GM18517 (cell line): ENCODE results near the gene CLINT1.

Source experiments
- ATAC-seq: cut with Tn5 transposase; IDR thresholded peaks from one replicate; pipeline ENCODE4 v1.9.1; 2021; ENCODE audit warnings: mild to moderate bottlenecking, moderate library complexity; ENCODE audit not compliant: unreplicated experiment

Gene CLINT1

DNA sequence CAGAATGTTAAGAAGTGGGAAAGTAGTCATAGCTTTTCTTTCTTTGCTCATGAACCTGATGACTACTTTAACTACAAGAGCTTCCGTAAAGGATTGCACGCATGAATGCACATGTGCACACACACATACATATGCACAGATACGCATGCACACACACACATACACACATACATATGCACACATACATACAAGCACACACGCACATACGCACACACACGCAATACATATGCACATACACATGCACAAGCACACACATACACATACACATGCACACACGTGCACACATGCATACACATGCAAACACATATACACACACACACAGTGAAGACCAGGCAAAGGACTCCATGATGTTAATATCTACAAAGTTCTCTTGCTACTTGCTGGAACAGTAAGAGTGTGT is 92.5 kb downstream of the CLINT1 start:
- ATAC-seq: no peak

DNA sequence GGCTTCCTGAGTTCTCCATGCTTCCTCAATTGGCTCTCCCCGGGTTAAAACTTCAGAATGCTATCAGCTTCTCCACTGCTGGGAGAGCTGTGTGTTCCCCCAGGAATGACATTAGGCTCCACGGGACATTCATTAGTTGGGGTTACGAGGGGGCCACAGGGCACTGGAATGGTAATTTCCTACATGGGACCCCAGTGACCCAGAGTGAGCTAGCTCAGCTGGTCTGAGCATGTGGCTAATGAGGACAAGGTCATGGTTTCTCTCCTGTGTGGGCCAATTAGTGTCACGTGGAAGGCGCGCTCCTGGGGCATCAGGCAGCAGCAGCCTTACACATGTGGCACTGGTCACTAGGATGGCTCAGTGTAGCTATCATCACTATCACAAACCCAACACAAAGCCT is 94.4 kb downstream of the CLINT1 start:
- no peak for ATAC-seq

DNA sequence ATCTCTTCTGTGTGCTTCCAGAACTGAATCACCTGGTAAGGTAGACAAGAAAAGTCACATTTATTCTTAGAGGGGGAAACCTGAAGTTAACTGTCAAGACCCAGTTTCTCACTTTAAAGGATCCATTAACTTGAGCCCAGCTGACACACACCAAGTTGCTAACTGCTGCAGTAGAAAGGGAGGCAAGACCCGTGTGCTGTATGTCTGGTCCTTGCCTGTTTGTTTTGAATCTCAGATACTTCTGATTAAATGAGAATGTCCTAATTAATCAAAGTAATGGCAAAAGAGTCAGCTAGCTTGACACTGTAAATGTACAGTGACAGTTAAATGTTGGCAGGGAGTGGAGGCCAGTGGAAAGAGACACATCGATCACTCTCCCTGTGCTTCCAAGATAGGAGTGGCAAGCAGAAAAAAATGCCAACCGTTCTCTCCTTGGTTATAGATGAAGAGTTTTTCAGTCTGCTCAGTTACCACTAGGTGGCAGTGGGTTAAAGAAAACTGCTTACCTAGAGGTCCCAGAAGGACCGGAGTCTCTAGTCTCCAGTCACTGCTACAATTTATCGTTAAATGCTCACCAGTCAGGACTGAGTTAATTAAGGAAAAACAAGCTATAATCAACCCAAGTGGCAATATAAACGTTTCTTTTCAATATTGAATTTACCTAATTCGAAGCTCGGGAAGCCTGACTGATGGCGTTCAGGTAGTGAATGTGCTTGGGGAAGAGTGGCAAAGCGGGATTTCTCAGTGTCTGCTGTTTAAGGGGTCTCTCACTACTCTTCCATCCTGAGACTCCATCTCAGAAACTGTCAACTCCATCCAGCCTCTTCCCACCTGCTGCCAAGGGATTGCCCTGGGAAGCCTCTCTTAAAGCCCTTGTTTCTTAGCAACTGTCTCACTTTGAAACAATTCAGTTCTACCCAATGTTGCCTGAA is 97.0 kb downstream of the CLINT1 start:
- ATAC-seq: peak; percentile 65

DNA sequence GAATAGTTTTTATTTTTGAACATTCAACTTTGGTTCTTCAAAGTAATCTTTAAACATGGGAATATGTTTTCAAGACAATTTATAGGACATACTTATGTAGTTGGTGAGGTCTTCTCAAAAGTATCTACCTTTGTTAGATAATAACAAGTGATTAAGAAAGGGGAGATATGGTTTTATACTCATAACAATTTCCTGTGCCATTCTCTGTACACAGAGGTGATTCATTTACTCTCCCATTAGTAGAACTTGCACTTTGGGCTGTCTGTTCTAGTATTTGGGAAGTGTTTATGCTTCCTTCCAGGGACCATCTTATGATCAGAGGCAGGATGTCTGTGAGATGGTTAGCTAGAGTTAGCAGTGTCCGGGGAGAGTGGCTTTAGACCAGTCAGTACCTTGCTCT is 100.2 kb downstream of the CLINT1 start:
- ATAC-seq: no peak

DNA sequence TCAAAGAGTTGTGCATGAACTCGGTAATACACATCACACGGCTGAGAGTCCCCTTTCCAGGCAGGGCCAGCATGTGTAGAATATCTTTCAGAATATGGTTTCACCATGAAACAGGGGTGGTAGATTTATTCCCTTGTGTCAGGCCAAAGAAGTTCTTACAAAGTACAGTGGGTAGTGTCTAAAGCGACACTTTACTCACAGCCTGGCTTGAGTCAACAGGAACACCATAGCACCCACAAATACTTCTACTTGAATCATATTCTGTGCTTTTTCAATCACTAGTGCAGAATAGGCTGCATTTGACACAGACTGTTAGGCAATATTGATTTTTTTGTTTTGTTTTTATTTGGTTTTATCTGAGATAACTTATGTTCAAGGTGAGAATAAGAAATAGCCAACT is 102.8 kb downstream of the CLINT1 start:
- ATAC-seq: no peak

DNA sequence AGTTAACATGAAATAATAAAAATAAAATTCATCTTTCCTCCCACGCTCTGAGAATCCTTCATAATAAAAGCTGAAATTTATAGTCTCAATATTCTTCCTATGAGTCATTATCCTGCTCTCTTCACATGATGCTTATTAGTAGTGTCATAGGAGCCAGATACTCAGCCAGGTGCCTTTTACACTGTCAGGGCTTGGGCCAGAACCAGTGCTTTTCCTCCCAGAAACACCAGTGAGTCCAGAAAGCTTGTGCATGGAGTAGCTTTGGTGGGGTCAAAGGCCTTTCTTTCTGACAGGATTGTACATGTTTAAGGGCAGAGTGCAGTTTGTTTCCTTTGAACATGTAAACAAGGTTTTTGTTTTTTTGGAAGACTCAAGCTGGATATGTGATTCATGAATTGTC is 108.6 kb downstream of the CLINT1 start:
- ATAC-seq: no peak

DNA sequence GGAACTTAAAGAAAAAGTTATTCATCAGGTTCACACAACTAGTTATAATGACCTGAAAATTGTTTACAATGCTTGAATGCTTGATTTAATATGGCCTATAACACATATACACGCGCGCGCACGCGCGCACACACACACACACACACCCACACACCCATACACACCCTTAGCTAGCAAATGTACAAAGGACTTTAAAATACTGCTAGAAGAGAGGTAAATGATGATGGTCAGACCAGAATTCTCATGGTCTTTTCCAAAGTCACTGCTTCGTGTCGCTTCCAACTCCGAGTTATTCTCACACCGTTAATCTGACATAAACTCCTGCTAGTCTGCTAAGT is 109.5 kb downstream of the CLINT1 start:
- ATAC-seq: no peak

DNA sequence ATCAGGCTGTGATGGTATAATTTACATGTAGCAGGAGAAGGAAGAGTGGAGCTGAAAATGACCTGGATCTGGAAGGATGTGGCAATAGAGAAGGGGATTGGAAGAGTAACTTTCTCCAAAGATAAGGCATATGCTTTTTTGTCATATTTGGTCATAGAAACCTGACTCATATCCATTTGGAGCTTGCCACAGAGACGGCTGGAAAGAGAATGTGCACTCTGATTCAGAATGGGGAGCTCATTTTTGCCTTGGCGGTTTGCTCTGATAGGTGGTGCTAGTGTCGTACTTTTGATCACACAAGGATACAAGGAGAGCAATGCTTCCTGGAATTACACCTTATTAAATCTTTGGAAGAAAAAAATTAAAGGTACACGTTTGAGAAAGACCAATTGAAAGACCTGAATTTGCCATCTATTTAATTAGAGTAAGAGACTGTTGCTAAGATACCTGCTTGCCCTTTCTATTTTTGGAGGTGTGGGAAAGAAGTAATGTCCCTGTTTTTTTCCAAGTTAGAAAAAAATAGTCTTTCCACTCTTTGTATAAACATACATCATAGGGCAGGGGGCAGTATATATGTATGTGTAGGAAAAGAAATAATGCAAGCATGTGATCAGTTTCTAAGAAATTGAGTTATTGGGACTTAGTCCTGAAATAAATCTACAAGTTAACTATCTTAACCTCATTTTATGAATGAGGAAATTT is 110.0 kb downstream of the CLINT1 start:
- ATAC-seq: no peak

DNA sequence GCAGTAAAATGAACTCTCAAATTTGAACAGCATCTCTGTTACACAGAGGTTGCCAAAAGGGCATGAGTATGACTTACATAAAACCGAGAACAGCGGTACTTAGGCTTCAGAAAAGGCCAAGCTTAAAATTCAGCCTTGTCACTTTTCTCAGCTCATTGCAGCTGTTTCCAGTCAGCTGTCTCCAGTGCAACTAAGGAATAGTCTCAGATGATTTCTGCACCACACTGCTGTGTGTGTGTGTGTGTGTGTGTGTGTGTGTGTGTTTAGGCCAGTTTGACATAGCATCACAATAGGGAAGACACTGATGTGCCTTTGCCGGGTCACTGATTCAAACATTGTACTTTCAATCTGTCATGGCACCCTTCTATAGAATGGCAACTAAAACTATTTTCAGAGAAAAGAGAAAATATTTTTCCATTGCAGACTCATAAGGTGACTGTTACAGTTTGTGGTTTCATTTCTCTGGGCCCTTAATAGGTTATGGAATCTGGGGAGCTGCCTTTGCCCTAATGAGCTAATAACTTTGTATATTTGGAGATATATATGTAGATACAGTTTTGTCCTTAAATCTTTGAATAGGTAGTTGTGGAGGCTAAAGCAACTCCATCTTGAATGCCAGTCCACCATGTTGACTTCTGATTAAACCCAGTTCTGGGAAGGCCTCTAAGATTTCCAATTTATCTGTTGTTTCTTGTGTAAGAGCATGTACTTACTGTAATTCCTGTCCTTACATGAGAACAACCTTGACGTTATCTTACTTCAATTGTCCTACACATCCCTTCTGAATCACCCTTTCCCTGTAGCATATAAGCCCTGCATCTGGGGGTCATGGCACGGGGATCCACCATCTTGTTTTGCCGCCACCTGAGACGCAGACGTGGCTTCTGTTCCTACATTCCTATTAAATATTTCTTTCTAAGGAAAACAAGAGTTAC is 110.9 kb downstream of the CLINT1 start:
- no peak for ATAC-seq

DNA sequence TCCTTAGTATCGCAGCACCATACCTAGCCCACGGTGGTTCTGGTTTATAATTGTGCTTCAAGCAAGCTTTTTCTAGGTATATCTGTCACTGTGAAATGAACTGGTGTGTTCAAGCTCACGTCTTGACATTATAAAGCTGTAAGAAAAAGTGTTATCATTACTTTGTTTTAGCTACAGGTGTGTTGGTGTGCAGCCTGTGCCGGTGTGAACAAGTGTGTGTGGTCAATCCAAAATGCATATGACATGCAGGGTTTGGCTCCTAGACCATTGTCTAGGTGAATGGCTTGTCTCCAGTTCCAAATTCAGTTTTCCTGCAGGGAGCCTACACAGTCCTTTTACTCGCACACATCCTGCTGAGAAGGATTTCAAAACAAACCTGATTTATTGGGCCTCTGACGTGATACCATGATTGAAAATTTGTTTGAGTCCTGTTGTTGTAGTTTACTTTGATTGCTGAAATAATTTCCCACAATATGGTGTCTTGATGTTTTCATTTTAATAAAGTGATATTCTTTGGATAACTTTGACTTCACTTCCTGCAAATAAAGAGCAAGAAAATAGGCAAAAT is 111.7 kb downstream of the CLINT1 start:
- no peak for ATAC-seq

DNA sequence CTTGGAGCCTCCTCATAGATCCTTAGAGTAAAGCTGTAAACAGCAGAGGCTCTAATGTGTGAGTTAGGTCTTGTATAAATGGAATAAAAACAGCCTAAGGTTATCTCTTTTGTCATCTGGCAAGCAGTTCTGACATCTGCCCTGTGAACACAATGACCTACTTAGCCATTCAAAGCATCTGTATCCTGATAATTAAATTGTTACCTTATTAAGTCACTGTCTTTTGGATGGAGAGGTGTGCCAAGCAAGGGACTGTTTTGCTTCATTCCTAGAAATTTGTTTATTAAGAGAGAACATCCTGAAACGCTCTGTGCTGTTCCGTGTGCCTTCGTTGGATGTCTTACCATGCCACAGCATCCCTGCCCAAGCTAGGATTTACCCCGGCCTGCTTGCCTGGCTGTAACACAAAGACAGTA is 113.9 kb downstream of the CLINT1 start:
- ATAC-seq: no peak

DNA sequence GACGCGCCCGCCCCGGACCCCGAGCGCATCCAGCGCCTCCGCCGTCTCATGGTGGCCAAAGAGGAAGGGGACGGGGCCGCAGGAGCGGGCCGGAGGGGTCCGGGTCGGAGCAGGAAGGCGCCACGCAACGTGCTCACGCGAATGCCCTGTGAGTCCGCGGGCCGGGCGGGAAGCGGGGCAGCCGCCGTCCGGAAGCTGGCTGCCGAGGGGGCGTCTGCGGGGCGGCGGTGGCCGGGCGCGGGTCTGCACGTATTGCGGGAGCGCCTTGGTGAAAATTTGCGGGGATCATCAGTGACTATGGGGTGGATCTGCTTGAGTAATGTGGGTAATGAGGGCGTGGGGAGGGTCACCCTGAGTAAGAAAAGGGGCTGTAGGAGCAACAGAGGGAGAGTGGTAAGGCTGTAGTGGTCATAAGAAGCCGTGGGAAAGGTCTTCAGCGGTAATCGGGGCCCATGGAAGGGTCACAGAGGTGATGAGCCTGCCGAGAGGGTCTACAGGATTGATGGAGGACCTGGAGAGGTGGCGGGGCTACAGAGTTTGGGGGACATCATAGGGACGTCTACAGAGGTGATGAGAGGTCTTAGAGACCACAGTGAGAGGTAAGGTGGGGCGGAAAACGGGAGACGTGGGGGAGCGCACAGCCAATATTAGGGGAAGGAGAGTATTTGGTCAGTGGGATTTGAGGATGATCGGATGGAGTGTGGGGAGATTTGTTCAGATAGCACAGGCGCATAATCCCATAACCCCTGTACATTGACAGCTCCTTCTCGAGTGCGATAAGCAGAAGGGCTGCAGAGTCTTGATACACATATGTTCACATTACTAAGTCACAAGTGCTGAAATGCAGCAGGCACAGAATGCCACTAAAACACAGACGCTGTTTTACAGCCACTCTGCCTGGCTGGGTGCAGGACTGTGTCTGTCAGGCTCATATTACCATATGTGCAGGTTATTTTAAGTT is 114.6 kb downstream of the CLINT1 start:
- peak; percentile 10 for ATAC-seq

DNA sequence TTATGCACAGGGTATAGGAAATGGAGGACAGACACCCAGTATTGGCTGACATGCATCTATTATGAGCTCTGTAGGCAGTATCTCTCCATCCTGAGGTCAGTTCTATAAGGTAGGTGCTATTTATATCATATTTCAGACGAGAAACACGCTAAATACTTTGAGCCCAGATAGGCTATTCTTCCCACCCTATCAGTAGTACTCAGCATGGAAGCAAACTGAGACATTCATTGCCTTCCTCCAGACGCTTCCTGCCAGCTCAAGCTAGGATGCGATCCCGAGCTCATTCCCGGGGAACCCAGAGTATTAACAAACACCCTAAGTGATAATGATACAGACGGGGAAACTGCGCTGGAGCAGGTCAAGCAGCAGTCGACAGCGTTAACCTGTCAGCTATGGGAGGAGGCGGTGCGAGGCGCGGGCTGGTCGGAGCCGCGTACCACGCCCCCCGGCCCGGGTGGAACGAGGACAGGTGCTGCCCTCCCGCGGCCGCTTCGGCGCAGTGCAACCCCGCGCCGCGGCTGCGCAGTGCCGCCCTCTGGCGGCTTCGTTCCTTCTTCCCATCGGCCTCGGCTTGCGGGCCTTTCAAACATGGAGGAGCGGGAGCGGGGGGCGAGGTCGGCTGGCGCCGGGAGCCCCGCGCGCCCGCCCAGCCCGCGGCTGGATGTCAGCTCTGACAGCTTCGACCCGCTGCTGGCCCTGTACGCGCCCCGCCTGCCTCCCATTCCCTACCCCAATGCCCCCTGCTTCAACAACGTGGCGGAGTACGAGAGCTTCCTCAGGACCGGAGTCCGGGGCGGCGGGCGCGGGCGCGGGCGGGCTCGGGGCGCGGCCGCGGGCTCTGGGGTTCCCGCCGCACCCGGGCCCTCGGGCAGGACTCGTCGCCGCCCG is 115.5 kb downstream of the CLINT1 start, which contains the start of gene LSM11:
LSM11 (plus strand) TSS at position 550 of the 888 bp plus-strand sequence; CDS start at position 589, 39 bp downstream.
- ATAC-seq: peak; percentile 87

DNA sequence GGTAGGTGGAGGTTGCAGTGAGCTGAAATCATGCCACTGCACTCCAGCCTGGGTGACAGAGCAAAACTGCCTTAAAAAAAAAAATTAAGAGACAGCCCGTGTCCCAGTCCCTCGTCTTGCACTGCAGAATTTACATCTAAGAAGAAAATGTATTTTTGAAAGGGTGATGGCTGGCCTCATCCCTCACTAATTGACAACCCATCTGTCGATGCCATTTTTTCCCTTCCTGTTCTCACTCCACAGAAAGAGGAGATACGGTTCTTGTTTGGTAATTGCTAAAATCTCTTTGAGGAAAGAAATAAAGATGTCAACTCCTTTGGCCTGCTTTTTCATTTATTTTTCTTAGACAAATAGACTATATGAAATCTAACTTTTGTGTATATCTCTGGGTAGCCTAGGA is 117.8 kb downstream of the CLINT1 start:
- no peak for ATAC-seq

DNA sequence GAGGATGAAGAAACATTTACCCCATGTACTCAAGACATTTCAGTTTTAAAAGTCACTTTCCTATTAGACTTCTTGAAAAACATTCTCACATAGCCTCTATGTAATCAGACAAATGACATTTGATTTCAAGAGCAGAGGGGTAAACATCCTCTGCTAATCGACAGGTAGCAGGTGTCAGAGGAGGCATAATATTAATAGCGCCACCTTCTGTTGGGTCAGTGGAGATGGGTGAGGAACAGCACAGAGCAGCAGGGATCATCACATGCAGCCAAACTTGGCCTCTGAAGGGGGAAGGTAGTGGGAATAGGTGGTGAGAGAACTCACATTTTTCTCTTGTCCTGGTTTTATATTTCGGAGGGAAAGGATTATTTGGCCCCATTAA is 118.7 kb downstream of the CLINT1 start:
- ATAC-seq: no peak

DNA sequence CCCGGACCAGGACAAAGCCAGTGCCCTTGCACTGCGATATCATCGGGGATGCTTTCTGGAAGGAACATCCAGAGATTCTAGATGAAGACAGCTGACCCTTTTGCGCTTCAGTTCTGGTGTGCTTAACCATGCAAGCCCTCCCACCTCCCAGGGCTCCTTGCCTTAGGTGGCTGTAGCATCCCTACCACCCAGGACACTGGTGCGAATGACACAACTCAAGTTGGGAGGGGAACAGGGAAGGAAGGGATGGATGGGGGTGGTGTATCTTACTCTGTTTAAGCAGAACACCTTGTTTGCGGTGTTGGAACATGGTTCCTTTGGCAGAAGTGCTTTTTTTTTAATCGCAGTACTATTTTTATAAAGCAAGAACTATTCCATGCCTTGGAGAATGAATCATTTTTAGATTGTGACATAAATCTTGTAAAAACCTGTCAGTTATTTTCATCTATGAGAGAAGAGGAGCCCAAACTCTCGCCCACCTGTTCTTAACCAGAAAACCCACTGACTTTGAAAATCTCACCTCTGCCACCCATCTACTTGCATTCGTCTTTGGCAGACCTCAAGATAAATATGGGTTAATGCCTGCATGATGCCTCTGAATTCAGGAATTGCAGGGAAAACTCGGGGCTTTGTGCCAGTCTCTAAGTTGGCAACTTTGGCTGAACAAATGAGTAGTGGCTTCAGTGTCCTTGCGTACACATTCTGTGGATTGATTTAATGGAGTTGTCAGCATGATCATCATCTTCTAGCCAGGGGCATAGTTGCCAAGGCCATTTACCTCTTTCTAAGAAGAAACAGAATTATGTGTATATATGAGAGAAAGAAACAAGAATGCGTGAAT is 119.3 kb downstream of the CLINT1 start:
- no peak for ATAC-seq

DNA sequence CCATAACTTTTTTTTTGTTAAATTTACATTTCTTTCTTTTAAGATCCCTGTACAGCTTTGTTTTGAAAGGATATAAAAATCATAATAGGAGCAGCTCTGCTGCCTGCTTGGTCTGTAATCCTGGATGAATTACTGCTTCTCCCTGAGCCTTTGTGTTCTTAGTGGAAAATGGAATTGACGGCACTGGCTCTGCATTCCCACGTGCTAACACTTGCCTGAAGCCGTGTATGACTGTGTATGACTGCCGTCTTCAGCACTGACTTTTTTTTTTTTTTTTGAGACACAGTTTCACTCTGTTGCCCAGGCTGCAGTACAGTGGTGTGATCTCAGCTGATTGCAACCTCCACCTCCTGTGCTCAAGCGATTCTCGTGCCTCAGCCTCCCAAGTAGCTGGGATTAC is 123.0 kb downstream of the CLINT1 start:
- ATAC-seq: no peak
